Inflammatory macrophage treated with lipopolysaccharide for 1 hour (primary cell): Measurements from ENCODE around the gene NFKBIL1.
A peak's percentile ranks its signal among the peaks of the same experiment; 100 is the strongest.
"Not testable (repeated sequence)": the region's sequence is repeated elsewhere in the genome, so short reads cannot be mapped to it uniquely, and the experiment has no call there.

ENCODE experiments used
- DNase-seq, 2 donors: peaks; one replicate each; pipeline ENCODE4 v3.0.0-alpha.2; 2020 to 2022

NFKBIL1 gene

GRCh38 chr6:31581434-31582229 is 34.2 kb downstream of the NFKBIL1 start:
- peak in 1 of 2 donors; percentile 9 for DNase-seq

GRCh38 chr6:31582230-31582643 is 34.8 kb downstream of the NFKBIL1 start, which contains the start of gene LTB:
Gene LTB, minus strand, starts transcription at chr6:31582424. Its CDS starts 7 bp downstream, at chr6:31582417.
- no peak for DNase-seq

GRCh38 chr6:31585491-31585890 is 38.1 kb downstream of the NFKBIL1 start:
- DNase-seq: peak in 1 of 2 donors; percentile 22

GRCh38 chr6:31586008-31586407 is 38.6 kb downstream of the NFKBIL1 start, which contains the start of gene LST1:
Gene LST1, plus strand, starts transcription at chr6:31586277. Its CDS starts 1,023 bp downstream, at chr6:31587300.
- DNase-seq: peak; percentile 80 to 81

- DNase-seq: peak; percentile 68 to 76
These were observed 39.3 kb downstream of the NFKBIL1 start for GRCh38 chr6:31586599-31587281.

GRCh38 chr6:31587791-31588777 is 40.7 kb downstream of the NFKBIL1 start:
- DNase-seq: peak; percentile 3 to 34

- peak; percentile 42 to 79 for DNase-seq
These were observed 41.7 kb downstream of the NFKBIL1 start for GRCh38 chr6:31588871-31589650.

- DNase-seq: not testable (repeated sequence)
These were observed 43.3 kb downstream of the NFKBIL1 start for GRCh38 chr6:31590691-31591090.

- DNase-seq: no peak
These were observed 45.0 kb downstream of the NFKBIL1 start for GRCh38 chr6:31592396-31592771.

- DNase-seq: peak; percentile 35 to 65
These were observed 49.6 kb downstream of the NFKBIL1 start for GRCh38 chr6:31597006-31597405.

- no peak for DNase-seq
These were observed 59.9 kb downstream of the NFKBIL1 start for GRCh38 chr6:31607317-31607716.
